K562 (cell line): ENCODE measurements around the gene SMIM10. TPM values are rescaled to one million over a fixed set of nuclear protein-coding genes. Genes with fewer than 3 reads are reported as not detected.

Experiments used
- ATAC-seq: fragments of 200-7000 bp; cut with Tn5 transposase; 3 replicates; pipeline ENCODE4 v1.9.1; 2020; ENCODE audit warnings: moderate library complexity
- BruUV-seq: library from RNA; stranded (reverse); fragments of 400-500 nt; replicated peaks from 2 replicates; lab custom pipeline; 2021; lab: Mats Ljungman, UMichigan
- CTCF ChIA-PET: fragments of 300-600 bp; formaldehyde crosslinking; extraction: SDS; loops from one replicate; lab custom pipeline; 2021; ENCODE audit warnings: low intra/inter-chr PET ratio; lab: Yijun Ruan, JAX
- POLR2A ChIA-PET: fragments of 300-600, 350-650 bp; sonication (Branson Sonifier 250); formaldehyde crosslinking; extraction: SDS; loops from one replicate; lab custom pipeline; 2021; ENCODE audit warnings: antibody characterized with exemption, inconsistent platforms; lab: Yijun Ruan, JAX
- DNase-seq, 4 experiments: peaks; one replicate each; pipeline versions ENCODE4 v3.0.0 to v3.0.0-alpha.2; 2011 to 2018; ENCODE audit warnings: low spot score in 3 of 4, mixed read lengths in 3 of 4; ENCODE audit errors: extremely low read depth in 1 of 4
- FAIRE-seq: peaks from 2 replicates; lab custom pipeline; 2011; peaks lifted over from hg19 to GRCh38; lab: Jason Lieb, UNC
- H2AFZ ChIP-seq: 2 replicates; pipeline ENCODE4 v1.6.0; 2011; ENCODE audit warnings: low read depth, low read length, control low read depth, inconsistent platforms
- H3K27ac ChIP-seq: fragments of 200-600 bp; 3 replicates; pipeline ENCODE4 v1.8.0; 2011; ENCODE audit warnings: low read depth, mild to moderate bottlenecking, control low read depth, inconsistent platforms, low read length, moderate library complexity, mixed read lengths; ENCODE audit errors: extremely low read depth
- H3K27me3 ChIP-seq, 2 experiments: fragments of 300-600 bp in 1 of 2; 2 replicates in 1 of 2; 3 replicates in 1 of 2; pipeline versions ENCODE4 v1.6.0 to v1.8.0; 2011; ENCODE audit warnings: inconsistent platforms in 2 of 2, low read length in 2 of 2, mild to moderate bottlenecking in 1 of 2, mixed read lengths in 1 of 2, moderate library complexity in 1 of 2; ENCODE audit not compliant: control insufficient read depth in 2 of 2, insufficient read depth in 2 of 2
- H3K36me3 ChIP-seq: fragments of 300-600 bp; 3 replicates; pipeline ENCODE4 v1.8.0; 2011; ENCODE audit warnings: mild to moderate bottlenecking, low read length, inconsistent platforms; ENCODE audit not compliant: control insufficient read depth, insufficient read depth
- H3K4me1 ChIP-seq, 2 experiments: fragments of 200-600 bp in 1 of 2; replicated peaks in 1 of 2; 2 replicates in 1 of 2; 3 replicates in 1 of 2; pipeline versions ENCODE4 v1.5.1 to v1.8.0; 2011; ENCODE audit warnings: inconsistent platforms in 2 of 2, low read length in 2 of 2, mild to moderate bottlenecking in 1 of 2, mixed read lengths in 1 of 2, moderate library complexity in 1 of 2; ENCODE audit not compliant: control insufficient read depth in 2 of 2, insufficient read depth in 2 of 2
- H3K4me2 ChIP-seq: 2 replicates; pipeline ENCODE4 v1.6.1; 2011; ENCODE audit warnings: low read length, control low read depth, inconsistent platforms, mixed read lengths; ENCODE audit not compliant: insufficient read depth
- H3K4me3 ChIP-seq: fragments of 200-600 bp; sonication (generic), shearing (Covaris generic); 2 replicates; pipeline ENCODE4 v1.5.1; 2016; ENCODE audit warnings: control low read depth, inconsistent platforms
- H3K79me2 ChIP-seq: fragments of 200-600 bp; 3 replicates; pipeline ENCODE4 v1.8.0; 2011; ENCODE audit warnings: low read length, inconsistent platforms; ENCODE audit not compliant: control insufficient read depth, insufficient read depth
- H3K9ac ChIP-seq, 2 experiments: 2 replicates each; pipeline versions ENCODE4 v1.6.0 to v1.6.1; 2011; ENCODE audit warnings: low read depth in 2 of 2, low read length in 2 of 2, control low read depth in 1 of 2, inconsistent platforms in 1 of 2, mild to moderate bottlenecking in 1 of 2, mixed read lengths in 1 of 2; ENCODE audit not compliant: insufficient read depth in 1 of 2
- H3K9me1 ChIP-seq: one replicate; pipeline ENCODE4 v1.6.0; 2011; ENCODE audit warnings: inconsistent platforms, mild to moderate bottlenecking, low read length, moderate library complexity; ENCODE audit not compliant: control insufficient read depth, insufficient read depth
- H3K9me3 ChIP-seq: replicated peaks from 2 replicates; pipeline ENCODE4 v1.5.1; 2011; ENCODE audit warnings: low read depth, low read length, inconsistent platforms; ENCODE audit not compliant: control insufficient read depth, insufficient read depth
- H4K20me1 ChIP-seq: replicated peaks from 2 replicates; pipeline ENCODE4 v1.6.1; 2011; ENCODE audit warnings: low read length, inconsistent platforms, mixed read lengths; ENCODE audit not compliant: control insufficient read depth, insufficient read depth
- BHLHE40 ChIP-seq: IDR thresholded peaks from 2 replicates; pipeline ENCODE4 v1.6.1; 2011; ENCODE audit warnings: low read length, improper control_type of control experiment
- ESRRA ChIP-seq: fragments of 450-650 bp; IDR thresholded peaks from 2 replicates; pipeline ENCODE4 v1.6.1; 2014; ENCODE audit warnings: low read depth, mild to moderate bottlenecking, moderate library complexity, borderline replicate concordance
- ETV1 ChIP-seq: fragments of 450-650 bp; conservative IDR thresholded peaks from 2 replicates; pipeline ENCODE4 v1.6.1; 2016; ENCODE audit warnings: missing genetic modification characterization, control low read depth, low read depth, missing compliant biosample characterization
- MBD1 ChIP-seq: fragments of 250-450 bp; sonication (Bioruptor Pico); IDR thresholded peaks from 2 replicates; pipeline ENCODE4 v1.8.0; 2022; ENCODE audit warnings: inconsistent platforms
- MECOM ChIP-seq: fragments of 250-450 bp; sonication (Bioruptor Pico); IDR thresholded peaks from 2 replicates; pipeline ENCODE4 v1.8.0; 2022; ENCODE audit warnings: inconsistent platforms
- PTRF ChIP-seq: fragments of 450-650 bp; IDR thresholded peaks from 2 replicates; pipeline ENCODE4 v1.6.1; 2016; ENCODE audit warnings: mild to moderate bottlenecking, missing genetic modification characterization, missing compliant biosample characterization
- RBFOX2 ChIP-seq: fragments of 200-400 bp; formaldehyde crosslinking; IDR thresholded peaks from 2 replicates; pipeline ENCODE4 v1.6.1; 2017; ENCODE audit warnings: low read depth, mild to moderate bottlenecking, low read length, moderate library complexity
- RBM34 ChIP-seq: fragments of 200-400 bp; formaldehyde crosslinking; IDR thresholded peaks from 2 replicates; pipeline ENCODE4 v1.6.1; 2018; ENCODE audit warnings: low read length, borderline replicate concordance; ENCODE audit not compliant: insufficient read depth
- SIRT6 ChIP-seq: IDR thresholded peaks from one replicate; pipeline ENCODE4 v1.6.1; 2012; ENCODE audit warnings: low read depth, mild to moderate bottlenecking, control low read depth, inconsistent platforms, low read length, moderate library complexity
- ZNF140 ChIP-seq: fragments of 250-450 bp; sonication (Bioruptor Pico); IDR thresholded peaks from 2 replicates; pipeline ENCODE4 v1.8.0; 2021; ENCODE audit warnings: moderate library complexity, mild to moderate bottlenecking, inconsistent platforms
- ZNF224 ChIP-seq: sonication (generic); formaldehyde crosslinking; IDR thresholded peaks from 2 replicates; pipeline ENCODE4 v1.8.0; 2022; ENCODE audit warnings: mild to moderate bottlenecking, missing genetic modification reagents
- WGBS: fragments of 100-300 bp; shearing (Covaris generic); methylation state at CpG from one replicate; pipeline ENCODE4 v1.1.6; 2016; ENCODE audit warnings: low coverage, mixed read lengths; ENCODE audit not compliant: insufficient coverage; ENCODE audit errors: missing lambda C conversion rate; 5-methylcytosine and 5-hydroxymethylcytosine counted together
- in situ Hi-C: fragments of 300-500 bp; cut with MboI; formaldehyde crosslinking; loops from 4 replicates; pipeline ENCODE4 v1.15.0; 2018; ENCODE audit warnings: inconsistent platforms, mixed read lengths
- intact Hi-C: fragments of 100-400 bp; cut with micrococcal nuclease; formaldehyde crosslinking; loops from 2 replicates; pipeline ENCODE4 v1.14.2; 2022
- polyA plus RNA-seq, 8 experiments: library from polyadenylated mRNA; depleted of rRNA in 4 of 8; stranded (reverse) in 5 of 8; unstranded in 3 of 8; fragments of >200 nt; fragmentation: Nextera tagmentation in 2 of 8; fragmentation: Illumina TruSeq in 1 of 8; extraction: Ambion mirVana in 2 of 8; extraction: Trizol in 1 of 8; gene quantifications; 2 replicates each; pipeline versions ENCODE4 v1.2.1 to v1.2.3, GENCODE V29; 2011 to 2014; ENCODE audit warnings: inconsistent platforms in 1 of 8, missing spikeins in 1 of 8
- total RNA-seq, 7 experiments: library from RNA; depleted of rRNA in 6 of 7; stranded (reverse); fragments of >200 nt in 6 of 7; fragmentation: Illumina TruSeq in 2 of 7; extraction: Trizol in 2 of 7; gene quantifications; 2 replicates each; pipeline versions ENCODE4 v1.2.1 to v1.2.3, GENCODE V29; 2011 to 2021; ENCODE audit warnings: low replicate concordance in 1 of 7
- TF ChIP-seq, protein P1 (sequence below): sonication (generic); formaldehyde crosslinking; IDR thresholded peaks from 2 replicates; pipeline ENCODE4 v1.8.0; 2022; ENCODE audit warnings: mild to moderate bottlenecking, missing genetic modification reagents, borderline replicate concordance
- TF ChIP-seq, protein P2 (sequence below): sonication (generic); formaldehyde crosslinking; IDR thresholded peaks from 2 replicates; pipeline ENCODE4 v1.9.0; 2022; ENCODE audit warnings: mild to moderate bottlenecking, missing genetic modification reagents

The SMIM10 gene
- total and polyA plus RNA-seq, 9 of the 15 experiments (the other 6 are each of a cell fraction or from before 2014, with no cell fraction given): 2.1 to 25.3 (median 16.4) TPM

DNA sequence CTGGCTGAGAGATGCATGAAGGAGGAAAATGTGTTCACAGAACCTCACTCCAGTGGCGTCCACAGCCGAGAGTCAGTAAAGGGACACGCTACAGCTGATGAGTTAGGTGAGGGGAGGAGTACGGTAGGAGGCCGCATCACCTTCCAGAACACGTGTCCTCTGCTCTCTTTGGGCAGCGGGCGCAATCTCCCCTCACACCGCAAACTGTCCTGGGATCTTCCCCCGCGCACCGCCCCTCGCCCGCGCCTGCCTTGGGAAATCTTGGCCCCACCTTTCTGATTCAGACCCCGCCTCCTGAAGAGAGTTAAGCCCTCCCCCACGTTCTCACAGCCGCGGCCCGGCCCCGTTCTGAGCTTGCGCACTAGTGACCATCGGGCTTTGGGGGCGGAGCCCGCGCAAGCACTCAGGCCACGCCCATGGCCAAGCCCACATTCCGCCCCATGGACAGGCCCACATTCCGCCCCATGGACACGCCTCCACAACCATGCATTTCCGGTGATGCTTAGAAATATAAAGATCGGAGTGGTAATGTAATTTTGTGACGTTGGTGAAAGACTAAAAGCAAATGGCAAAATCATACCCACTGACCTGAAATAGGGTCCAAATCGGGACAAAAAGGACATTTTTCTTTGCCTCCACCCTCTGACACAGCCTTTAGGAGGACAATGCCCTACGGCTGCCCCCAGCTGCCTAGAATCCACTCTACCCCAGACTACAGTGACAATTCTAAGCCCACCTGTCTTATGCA lies 13.3 kb downstream of the SMIM10 start:
- no peaks in the 10 kb centered on the region for H4K20me1 ChIP-seq
- FAIRE-seq (peak; percentile 99), DNase-seq (peak; percentile 92 to 98 (median 96)), ATAC-seq (peak; percentile 99)
- in situ Hi-C loops (no loop called here), intact Hi-C loops (loop anchor here (5.0 kb wide), 1 partner anchor 83 kb away; no protein-coding TSS in a partner anchor)
- peak overlapping the region; percentile 28 to 86; a peak in 3 of 4 replicates for H3K9ac ChIP-seq
- peak overlapping the region; percentile 91 for H2AFZ ChIP-seq
- peak overlapping the region; percentile 34 for H3K4me3 ChIP-seq
- ChIA-PET POLR2A (interaction anchor here (0.6 to 0.9 kb wide), 2 partner anchors 9 kb away, joined by 3 read pairs; no protein-coding TSS in a partner anchor), CTCF (no interaction called here)
- 2% methylated on average over 28 of the region's 35 CpGs for WGBS
- BruUV-seq: no TSS peak
- H3K4me2 ChIP-seq: peak overlapping the region; percentile 85
- H3K9me1 ChIP-seq: no peaks in the 10 kb centered on the region
- no peaks in the 10 kb centered on the region for H3K9me3 ChIP-seq
- H3K79me2 ChIP-seq: no peaks in the 10 kb centered on the region
- no peak overlapping the region for H3K27ac ChIP-seq
- H3K27me3 ChIP-seq: no peaks in the 10 kb centered on the region; a peak in 2 of 5 replicates
- H3K36me3 ChIP-seq: no peaks in the 10 kb centered on the region
- H3K4me1 ChIP-seq: peaks cover 5 to 7% of the 10 kb centered on the region in 2 experiments; a peak in 3 of 5 replicates
- no peak for TF ChIP-seq ZNF140 (CRISPR knock-in tag)
- no peak for TF ChIP-seq PTRF
- no peak for TF ChIP-seq SIRT6
- TF ChIP-seq BHLHE40: peak; percentile 12; the same call in 1 of the 2 replicates
- TF ChIP-seq, protein P1, sequence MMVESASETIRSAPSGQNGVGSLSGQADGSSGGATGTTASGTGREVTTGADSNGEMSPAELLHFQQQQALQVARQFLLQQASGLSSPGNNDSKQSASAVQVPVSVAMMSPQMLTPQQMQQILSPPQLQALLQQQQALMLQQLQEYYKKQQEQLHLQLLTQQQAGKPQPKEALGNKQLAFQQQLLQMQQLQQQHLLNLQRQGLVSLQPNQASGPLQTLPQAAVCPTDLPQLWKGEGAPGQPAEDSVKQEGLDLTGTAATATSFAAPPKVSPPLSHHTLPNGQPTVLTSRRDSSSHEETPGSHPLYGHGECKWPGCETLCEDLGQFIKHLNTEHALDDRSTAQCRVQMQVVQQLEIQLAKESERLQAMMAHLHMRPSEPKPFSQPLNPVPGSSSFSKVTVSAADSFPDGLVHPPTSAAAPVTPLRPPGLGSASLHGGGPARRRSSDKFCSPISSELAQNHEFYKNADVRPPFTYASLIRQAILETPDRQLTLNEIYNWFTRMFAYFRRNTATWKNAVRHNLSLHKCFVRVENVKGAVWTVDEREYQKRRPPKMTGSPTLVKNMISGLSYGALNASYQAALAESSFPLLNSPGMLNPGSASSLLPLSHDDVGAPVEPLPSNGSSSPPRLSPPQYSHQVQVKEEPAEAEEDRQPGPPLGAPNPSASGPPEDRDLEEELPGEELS (CRISPR knock-in tag): no peak
- no peak for TF ChIP-seq RBM34
- TF ChIP-seq ESRRA: no peak
- TF ChIP-seq RBFOX2: peak; percentile 46
- TF ChIP-seq, protein P2, sequence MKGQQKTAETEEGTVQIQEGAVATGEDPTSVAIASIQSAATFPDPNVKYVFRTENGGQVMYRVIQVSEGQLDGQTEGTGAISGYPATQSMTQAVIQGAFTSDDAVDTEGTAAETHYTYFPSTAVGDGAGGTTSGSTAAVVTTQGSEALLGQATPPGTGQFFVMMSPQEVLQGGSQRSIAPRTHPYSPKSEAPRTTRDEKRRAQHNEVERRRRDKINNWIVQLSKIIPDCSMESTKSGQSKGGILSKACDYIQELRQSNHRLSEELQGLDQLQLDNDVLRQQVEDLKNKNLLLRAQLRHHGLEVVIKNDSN (CRISPR knock-in tag): peak; percentile 42; the same call in 1 of the 2 replicates
- peak; percentile 32; the same call in 1 of the 2 replicates for TF ChIP-seq ETV1
- no peak for TF ChIP-seq ZNF224
- no peak for TF ChIP-seq MECOM (CRISPR knock-in tag)
- TF ChIP-seq MBD1 (CRISPR knock-in tag): no peak
